Endodermal cell (in vitro differentiated cells): ENCODE data around the gene SPTLC2. TPM values are rescaled to one million over a fixed set of nuclear protein-coding genes. Genes with fewer than 3 reads are reported as not detected.

Experiments used
- DNase-seq: peaks from one replicate; pipeline ENCODE4 v3.0.0-alpha.2; 2017
- H3K27ac ChIP-seq: 2 replicates; pipeline ENCODE4 v1.5.1; 2013; ENCODE audit warnings: mild to moderate bottlenecking, low read depth, low read length, moderate library complexity
- H3K27me3 ChIP-seq: 2 replicates; pipeline ENCODE4 v1.6.1; 2013; ENCODE audit warnings: mild to moderate bottlenecking, low read length, moderate library complexity; ENCODE audit not compliant: insufficient read depth, control insufficient read depth, poor library complexity, severe bottlenecking
- H3K36me3 ChIP-seq: 2 replicates; pipeline ENCODE4 v1.7.0; 2013; ENCODE audit warnings: mild to moderate bottlenecking, low read length, moderate library complexity; ENCODE audit not compliant: control insufficient read depth, insufficient read depth
- H3K4me1 ChIP-seq: one replicate; pipeline ENCODE4 v1.7.0; 2013; ENCODE audit warnings: low read length; ENCODE audit not compliant: control insufficient read depth, insufficient read depth
- H3K4me3 ChIP-seq: 2 replicates; pipeline ENCODE4 v1.5.1; 2013; ENCODE audit warnings: mild to moderate bottlenecking, low read length, moderate library complexity
- H3K9ac ChIP-seq: 2 replicates; pipeline ENCODE4 v1.6.1; 2013; ENCODE audit warnings: mild to moderate bottlenecking, low read length, moderate library complexity; ENCODE audit not compliant: poor library complexity, severe bottlenecking; ENCODE audit errors: extremely low read depth
- H3K9me3 ChIP-seq: 2 replicates; pipeline ENCODE4 v1.6.1; 2013; ENCODE audit warnings: mild to moderate bottlenecking, low read length, moderate library complexity; ENCODE audit not compliant: control insufficient read depth
- H3K27ac Mint-ChIP-seq: 2 replicates; pipeline ENCODE4 v1.8.0; 2020; ENCODE audit warnings: mixed read lengths
- H3K27me3 Mint-ChIP-seq: 2 replicates; pipeline ENCODE4 v1.8.0; 2021; ENCODE audit warnings: mild to moderate bottlenecking, mixed read lengths; ENCODE audit not compliant: insufficient read depth
- H3K36me3 Mint-ChIP-seq: 2 replicates; pipeline ENCODE4 v1.8.0; 2020; ENCODE audit warnings: low read depth, mixed read lengths
- H3K4me1 Mint-ChIP-seq: 2 replicates; pipeline ENCODE4 v1.8.0; 2020; ENCODE audit warnings: mixed read lengths
- H3K4me3 Mint-ChIP-seq: 2 replicates; pipeline ENCODE4 v1.8.0; 2020; ENCODE audit warnings: mild to moderate bottlenecking, moderate library complexity, mixed read lengths
- H3K9me3 Mint-ChIP-seq: 2 replicates; pipeline ENCODE4 v1.8.0; 2020; ENCODE audit warnings: mild to moderate bottlenecking, mixed read lengths
- WGBS, 2 experiments: methylation state at CpG; one replicate each; pipeline versions ENCODE4 v1.1.5 to v1.1.7; 2013; ENCODE audit warnings: missing lambda C conversion rate in 2 of 2, mixed read lengths in 1 of 2; ENCODE audit not compliant: insufficient coverage in 1 of 2, insufficient read length in 1 of 2; 5-methylcytosine and 5-hydroxymethylcytosine counted together
- total RNA-seq, 2 donors: library from RNA; stranded (reverse); fragmentation: NEBNext Ultra II Directional in 1 of 2; extraction: Animal tissue kit (Norgen Biotek cat#: 25700) in 1 of 2; gene quantifications; 2 replicates in 1 of 2; 3 replicates in 1 of 2; pipeline ENCODE4 v1.2.1, GENCODE V29; 2021
- TF ChIP-seq, protein P1 (sequence below): fragments of 200-600 bp; sonication (generic); conservative IDR thresholded peaks from 2 replicates; pipeline ENCODE4 v1.5.0; 2021; ENCODE audit warnings: antibody characterized with exemption, mild to moderate bottlenecking

The SPTLC2 gene
- total RNA-seq, 2 donors from 2014 or later: 32.6 to 32.7 TPM

DNA sequence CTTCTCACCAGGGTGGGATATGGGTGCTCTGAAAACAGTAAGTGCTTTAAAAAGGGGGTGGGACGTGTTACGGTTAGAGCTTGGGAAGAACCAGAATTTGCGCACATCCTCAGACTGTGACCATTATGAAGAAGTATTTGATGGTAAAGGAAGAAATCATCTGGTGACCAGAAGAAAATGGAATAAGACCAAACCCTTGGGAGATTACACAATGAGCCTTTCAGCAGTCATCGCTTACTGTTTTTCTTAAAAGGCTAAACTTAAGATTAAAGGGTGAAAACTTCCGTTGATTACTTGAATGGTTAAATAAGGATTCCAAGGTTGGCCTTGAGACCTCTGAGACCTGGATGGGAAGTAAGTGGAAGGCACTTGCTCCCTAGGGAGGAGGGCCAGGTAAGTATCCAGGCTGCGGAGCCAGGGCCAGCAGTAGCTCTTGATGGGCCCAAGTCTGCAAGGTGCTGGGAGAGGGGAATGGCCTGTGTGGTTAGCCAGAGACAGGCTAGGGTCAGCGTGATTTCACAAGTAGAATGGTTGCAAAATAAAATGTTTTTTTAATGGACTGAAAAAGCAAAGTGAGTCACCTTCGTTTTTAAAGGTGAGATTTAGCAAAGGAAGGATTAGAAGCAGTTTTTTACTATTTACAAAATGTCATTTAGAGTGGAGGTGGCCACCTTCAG is 104.8 kb downstream of the SPTLC2 start:
- TF ChIP-seq, protein P1, sequence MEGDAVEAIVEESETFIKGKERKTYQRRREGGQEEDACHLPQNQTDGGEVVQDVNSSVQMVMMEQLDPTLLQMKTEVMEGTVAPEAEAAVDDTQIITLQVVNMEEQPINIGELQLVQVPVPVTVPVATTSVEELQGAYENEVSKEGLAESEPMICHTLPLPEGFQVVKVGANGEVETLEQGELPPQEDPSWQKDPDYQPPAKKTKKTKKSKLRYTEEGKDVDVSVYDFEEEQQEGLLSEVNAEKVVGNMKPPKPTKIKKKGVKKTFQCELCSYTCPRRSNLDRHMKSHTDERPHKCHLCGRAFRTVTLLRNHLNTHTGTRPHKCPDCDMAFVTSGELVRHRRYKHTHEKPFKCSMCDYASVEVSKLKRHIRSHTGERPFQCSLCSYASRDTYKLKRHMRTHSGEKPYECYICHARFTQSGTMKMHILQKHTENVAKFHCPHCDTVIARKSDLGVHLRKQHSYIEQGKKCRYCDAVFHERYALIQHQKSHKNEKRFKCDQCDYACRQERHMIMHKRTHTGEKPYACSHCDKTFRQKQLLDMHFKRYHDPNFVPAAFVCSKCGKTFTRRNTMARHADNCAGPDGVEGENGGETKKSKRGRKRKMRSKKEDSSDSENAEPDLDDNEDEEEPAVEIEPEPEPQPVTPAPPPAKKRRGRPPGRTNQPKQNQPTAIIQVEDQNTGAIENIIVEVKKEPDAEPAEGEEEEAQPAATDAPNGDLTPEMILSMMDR: no peak
- Histone ChIP-seq H3K36me3 (peaks cover 31% of the 10 kb centered on the region), H3K27me3 (no peaks in the 10 kb centered on the region), H3K9ac (no peak overlapping the region), H3K4me1 (no peaks in the 10 kb centered on the region), H3K27ac (no peak overlapping the region), H3K4me3 (no peak overlapping the region), H3K9me3 (no peaks in the 10 kb centered on the region)
- Mint-ChIP-seq H3K27me3 (no peaks in the 10 kb centered on the region), H3K27ac (no peak overlapping the region), H3K4me1 (no peaks in the 10 kb centered on the region), H3K36me3 (peaks cover 48% of the 10 kb centered on the region), H3K4me3 (no peak overlapping the region), H3K9me3 (no peaks in the 10 kb centered on the region)
- no peak for DNase-seq
- 92 to 94% methylated on average over 7 to 8 of the region's 8 CpGs for WGBS, 2 experiments

DNA sequence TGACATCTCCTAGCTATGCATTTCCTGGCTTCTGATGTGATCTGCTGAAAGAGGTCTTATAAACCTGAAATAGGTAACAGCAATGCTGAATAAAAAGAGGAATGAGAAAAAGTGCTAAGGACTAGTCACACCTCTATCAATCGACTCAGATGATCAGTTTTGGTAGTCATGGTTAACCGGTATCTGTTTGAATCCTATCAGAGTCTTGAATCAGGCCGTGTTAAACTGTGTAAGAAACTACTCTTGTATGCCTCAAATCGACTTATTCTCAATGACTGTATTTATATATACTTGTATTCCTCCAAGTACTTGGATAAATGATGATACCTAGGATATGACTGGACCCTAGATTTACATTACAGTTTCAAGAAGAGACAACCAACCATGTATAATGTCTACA is 107.1 kb downstream of the SPTLC2 start:
- 89 to 100% methylated on average over 2 to 4 of the region's 4 CpGs for WGBS, 2 experiments
- Histone ChIP-seq H3K9ac (no peak overlapping the region), H3K4me1 (no peaks in the 10 kb centered on the region), H3K9me3 (no peaks in the 10 kb centered on the region), H3K4me3 (no peak overlapping the region), H3K27ac (no peak overlapping the region), H3K27me3 (no peaks in the 10 kb centered on the region), H3K36me3 (peaks cover 21% of the 10 kb centered on the region)
- Mint-ChIP-seq H3K4me3 (no peak overlapping the region), H3K4me1 (no peaks in the 10 kb centered on the region), H3K27me3 (no peaks in the 10 kb centered on the region), H3K36me3 (peaks cover 34% of the 10 kb centered on the region), H3K9me3 (no peaks in the 10 kb centered on the region), H3K27ac (no peak overlapping the region)
- no peak for DNase-seq
- TF ChIP-seq, protein P1: no peak

- Mint-ChIP-seq H3K4me1 (no peaks in the 10 kb centered on the region), H3K4me3 (no peak overlapping the region), H3K9me3 (peaks cover under 1% of the 10 kb centered on the region), H3K36me3 (peaks cover 32% of the 10 kb centered on the region), H3K27ac (no peak overlapping the region), H3K27me3 (no peaks in the 10 kb centered on the region)
- H3K27me3 ChIP-seq: no peaks in the 10 kb centered on the region
- no peak overlapping the region for H3K27ac ChIP-seq
- no peaks in the 10 kb centered on the region for H3K9me3 ChIP-seq
- H3K9ac ChIP-seq: no peak overlapping the region
- TF ChIP-seq, protein P1: no peak
- no peak for DNase-seq
- no peak overlapping the region for H3K4me3 ChIP-seq
- WGBS, 2 experiments: 95 to 97% methylated on average over 3 of the region's 3 CpGs
- peaks cover 21% of the 10 kb centered on the region for H3K36me3 ChIP-seq
- no peaks in the 10 kb centered on the region for H3K4me1 ChIP-seq
Measured at GRCh38 chr14:77508876-77509275, 107.6 kb downstream of the SPTLC2 start.
